H1 (cell line): Measurements from ENCODE around the gene PLD3. TPM values are rescaled to one million over a fixed set of nuclear protein-coding genes. Genes with fewer than 3 reads are reported as not detected.

Experiments
- BACH1 ChIP-seq: IDR thresholded peaks from 2 replicates; pipeline ENCODE4 v1.6.1; 2012; ENCODE audit warnings: low read length, improper control_type of control experiment
- NANOG ChIP-seq: IDR thresholded peaks from 2 replicates; pipeline ENCODE4 v1.6.1; 2011; ENCODE audit warnings: low read length, low read depth, mild to moderate bottlenecking, inconsistent platforms; ENCODE audit not compliant: insufficient read depth, poor library complexity, severe bottlenecking
- polyA plus RNA-seq, 7 experiments: library from polyadenylated mRNA; depleted of rRNA in 3 of 7; stranded (reverse) in 5 of 7; unstranded in 2 of 7; fragments of >200 nt in 5 of 7; fragments of 200-250 nt in 2 of 7; gene quantifications; 1 replicate in 5 of 7; 2 replicates in 1 of 7; 4 replicates in 1 of 7; pipeline versions ENCODE4 v1.2.1 to v1.2.3, GENCODE V29; 2011 to 2013; ENCODE audit warnings: missing spikeins in 2 of 7, mixed read lengths in 2 of 7
- total RNA-seq: library from RNA; stranded (reverse); fragmentation: NEBNext Ultra II Directional; extraction: Animal tissue kit (Norgen Biotek cat#: 25700); gene quantifications from 2 replicates; pipeline ENCODE4 v1.2.1, GENCODE V29; 2021

PLD3 gene
- total and polyA plus RNA-seq, 2 of the 8 experiments (the other 6 are each of a cell fraction or from before 2014, with no cell fraction given) = 180 to 543 TPM

DNA sequence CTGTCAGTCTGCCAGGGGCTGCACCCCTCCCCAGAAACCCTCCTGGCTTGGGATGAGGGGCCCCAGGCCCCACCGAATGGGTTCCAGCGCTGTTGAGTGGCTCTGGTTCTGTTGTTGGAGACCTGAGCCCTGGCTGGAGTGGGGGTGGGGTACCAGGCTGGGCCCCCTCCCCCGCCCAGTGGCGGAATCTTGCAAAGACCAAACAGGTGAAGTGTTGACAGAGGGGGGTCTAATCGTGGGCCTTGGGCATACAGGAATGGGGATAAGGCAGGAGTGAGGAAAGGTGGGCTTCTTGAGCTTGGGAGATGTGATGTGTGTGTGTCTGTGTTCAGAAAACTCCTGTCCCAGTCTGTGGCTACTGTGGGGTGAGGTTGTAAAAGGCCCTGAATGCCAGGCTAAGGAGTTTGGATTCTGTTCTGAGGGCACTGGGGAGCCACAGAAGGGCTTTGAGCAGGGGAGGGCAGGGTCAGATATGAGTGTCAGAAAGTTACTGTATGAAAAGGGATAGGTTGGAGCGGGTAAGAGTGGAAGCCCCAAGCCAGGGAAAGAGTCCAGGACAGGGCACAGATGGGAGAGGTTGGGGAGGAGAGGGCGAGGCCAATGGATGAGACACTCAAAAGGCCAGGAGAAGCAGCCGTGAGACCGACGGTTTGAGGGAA, 41.7 kb downstream of the PLD3 start, which contains the start of gene HIPK4 (continued):
- no peak for TF ChIP-seq NANOG
- no peak for TF ChIP-seq BACH1
- TF ChIP-seq, all 59 proteins: peak for 2
